Chondrocyte (in vitro differentiated cells): ENCODE results near the gene KLHL26. TPM values are rescaled to one million over a fixed set of nuclear protein-coding genes. Genes with fewer than 3 reads are reported as not detected.

Experiments
- DNase-seq: peaks from one replicate; pipeline ENCODE4 v3.0.0; 2021; ENCODE audit warnings: mixed read lengths, low spot score
- H3K27ac Mint-ChIP-seq: one replicate; pipeline ENCODE4 v1.8.0; 2021; ENCODE audit warnings: mild to moderate bottlenecking, moderate library complexity, mixed read lengths; ENCODE audit not compliant: unreplicated experiment
- H3K27me3 Mint-ChIP-seq: 2 replicates; pipeline ENCODE4 v1.8.0; 2021; ENCODE audit warnings: low read depth, mixed read lengths
- H3K36me3 Mint-ChIP-seq: 2 replicates; pipeline ENCODE4 v1.8.0; 2021; ENCODE audit warnings: low read depth, mixed read lengths
- H3K4me1 Mint-ChIP-seq: 2 replicates; pipeline ENCODE4 v1.8.0; 2021; ENCODE audit warnings: low read depth, mild to moderate bottlenecking, mixed read lengths
- H3K4me3 Mint-ChIP-seq: one replicate; pipeline ENCODE4 v1.8.0; 2021; ENCODE audit warnings: mild to moderate bottlenecking, moderate library complexity, mixed read lengths; ENCODE audit not compliant: unreplicated experiment
- H3K9me3 Mint-ChIP-seq: 2 replicates; pipeline ENCODE4 v1.8.0; 2021; ENCODE audit warnings: low read depth, mixed read lengths
- CTCF ChIP-seq: fragments of 200-600 bp; sonication (generic); IDR thresholded peaks from 2 replicates; pipeline ENCODE4 v1.5.0; 2021; ENCODE audit warnings: antibody characterized with exemption, mild to moderate bottlenecking, moderate library complexity
- total RNA-seq: library from RNA; stranded (reverse); gene quantifications from 3 replicates; pipeline ENCODE4 v1.2.1, GENCODE V29; 2021

The KLHL26 gene
- total RNA-seq, 1 donor from 2014 or later = 9.8 TPM

DNA sequence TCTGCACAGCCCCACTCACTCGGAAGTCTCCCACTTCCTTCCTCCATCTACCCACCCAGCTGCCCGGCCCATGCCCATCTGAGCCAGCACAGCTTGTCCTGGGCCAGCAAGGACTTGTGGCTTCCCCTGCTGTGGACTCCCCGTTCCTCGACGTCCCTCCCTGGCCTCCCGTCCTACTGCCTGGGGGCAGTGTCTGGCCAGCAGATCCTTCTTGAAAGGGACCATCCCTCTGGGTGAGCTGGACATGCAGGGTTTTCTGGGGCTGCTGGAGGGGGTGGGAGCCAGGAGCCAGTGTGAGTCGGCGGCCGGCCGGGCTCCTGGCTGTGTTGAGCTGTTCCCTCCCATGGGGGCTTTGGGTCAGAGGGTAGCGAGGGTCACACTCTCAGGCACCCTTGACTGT, 73.4 kb downstream of the KLHL26 start:
- no peak for DNase-seq
- Mint-ChIP-seq H3K4me3 (no peak overlapping the region), H3K27ac (no peak overlapping the region), H3K4me1 (peaks cover 5% of the 10 kb centered on the region), H3K27me3 (no peaks in the 10 kb centered on the region), H3K9me3 (no peaks in the 10 kb centered on the region), H3K36me3 (no peaks in the 10 kb centered on the region)
- no peak for TF ChIP-seq CTCF

- no peaks in the 10 kb centered on the region for H3K9me3 Mint-ChIP-seq
- no peaks in the 10 kb centered on the region for H3K36me3 Mint-ChIP-seq
- no peaks in the 10 kb centered on the region for H3K27me3 Mint-ChIP-seq
- H3K4me1 Mint-ChIP-seq = peaks cover 5% of the 10 kb centered on the region
- DNase-seq = no peak
- TF ChIP-seq CTCF = no peak
- H3K4me3 Mint-ChIP-seq = no peak overlapping the region
- H3K27ac Mint-ChIP-seq = no peak overlapping the region
These were observed 74.3 kb downstream of the KLHL26 start for GRCh38 chr19:18710996-18711751.

DNA sequence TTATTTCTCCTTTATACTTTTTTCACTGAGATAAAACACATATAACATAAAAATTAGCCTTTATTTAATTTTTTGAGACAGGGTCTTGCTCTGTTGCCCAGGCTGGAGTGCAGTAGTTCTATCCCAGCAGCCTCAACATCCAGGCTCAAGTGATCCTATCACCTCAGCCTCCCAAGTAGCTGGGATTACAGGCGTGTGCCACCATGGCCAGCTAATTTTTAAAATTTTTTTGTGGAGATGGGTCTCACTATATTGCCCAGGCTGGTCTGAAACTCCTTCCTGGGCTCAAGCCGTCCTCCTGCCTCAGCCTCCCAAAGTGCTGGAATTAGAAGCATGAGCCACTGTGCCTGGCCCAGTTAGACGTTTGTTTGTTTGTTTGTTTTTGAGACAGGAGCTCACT, 75.1 kb downstream of the KLHL26 start:
- peaks cover 5% of the 10 kb centered on the region for H3K4me1 Mint-ChIP-seq

GRCh38 chr19:18712981-18713380, 76.2 kb downstream of the KLHL26 start:
- Mint-ChIP-seq H3K4me3 (no peak overlapping the region), H3K27ac (no peak overlapping the region), H3K27me3 (no peaks in the 10 kb centered on the region), H3K36me3 (no peaks in the 10 kb centered on the region), H3K9me3 (no peaks in the 10 kb centered on the region), H3K4me1 (peaks cover 14% of the 10 kb centered on the region)
- DNase-seq = no peak
- no peak for TF ChIP-seq CTCF

More for the DNA sequence above, 75.1 kb downstream of the KLHL26 start:
- Mint-ChIP-seq H3K9me3 (no peaks in the 10 kb centered on the region), H3K4me3 (no peak overlapping the region), H3K27ac (no peak overlapping the region), H3K36me3 (no peaks in the 10 kb centered on the region), H3K27me3 (no peaks in the 10 kb centered on the region)
- TF ChIP-seq CTCF = no peak
- DNase-seq = no peak

DNA sequence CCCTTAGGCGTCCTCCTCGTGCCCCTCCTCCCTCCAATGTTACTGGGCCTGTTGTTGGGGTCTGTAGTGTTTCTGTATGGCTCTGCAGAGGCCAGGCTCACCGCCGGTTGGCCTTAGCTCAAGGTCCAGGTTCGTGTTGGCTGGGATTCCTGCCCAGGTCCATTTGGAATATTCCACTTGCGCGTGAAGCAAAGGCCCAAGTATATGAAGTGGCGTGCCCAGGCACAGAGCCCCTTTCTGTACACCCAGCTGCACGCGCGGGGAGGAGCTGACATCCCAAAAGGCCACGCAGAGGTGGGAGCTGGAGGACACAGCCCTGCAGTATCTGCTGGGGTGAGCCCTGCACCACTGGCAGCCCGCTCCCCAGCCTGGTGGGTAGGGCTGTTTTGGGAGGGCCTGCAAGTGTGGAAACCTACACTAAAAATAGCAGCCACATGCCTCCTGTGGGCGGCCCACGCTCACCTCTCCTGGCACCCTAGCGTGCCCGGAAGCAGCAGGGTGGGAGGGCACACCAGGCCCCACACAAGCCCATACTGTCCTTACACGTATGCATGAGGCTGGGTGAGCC, 76.8 kb downstream of the KLHL26 start:
- H3K27me3 Mint-ChIP-seq = no peaks in the 10 kb centered on the region
- peaks cover 14% of the 10 kb centered on the region for H3K4me1 Mint-ChIP-seq
- H3K27ac Mint-ChIP-seq = no peak overlapping the region
- H3K4me3 Mint-ChIP-seq = no peak overlapping the region
- no peaks in the 10 kb centered on the region for H3K36me3 Mint-ChIP-seq
- no peaks in the 10 kb centered on the region for H3K9me3 Mint-ChIP-seq
- no peak for DNase-seq
- no peak for TF ChIP-seq CTCF
